Measurements from ENCODE around the gene PRKAG3. TPM values are rescaled to one million over a fixed set of nuclear protein-coding genes. Genes with fewer than 3 reads are reported as not detected.

Gene PRKAG3
- total RNA-seq (2014; rRNA removed; shearing (Covaris generic)), result not detected in 2 replicates

- no peak for DNase-seq (ENCODE audit: low read depth)
Measured at GRCh38 chr2:218831378-218831990, at the start of gene PRKAG3. Gene PRKAG3, minus strand, starts transcription at chr2:218831803.

GRCh38 chr2:218880859-218881594 is 49.4 kb upstream of the PRKAG3 start:
- no peak for DNase-seq (ENCODE audit: low read depth)

- DNase-seq (ENCODE audit: low read depth), result no peak
Measured at GRCh38 chr2:218880102-218880858, 48.7 kb upstream of the PRKAG3 start, which contains the start of gene WNT10A. Gene WNT10A, plus strand, starts transcription at chr2:218880852. Its CDS starts 144 bp downstream, at chr2:218880996.

- DNase-seq (ENCODE audit: low read depth), result no peak
Measured at GRCh38 chr2:218879776-218880101, 48.1 kb upstream of the PRKAG3 start.

- no peak for DNase-seq (ENCODE audit: low read depth)
Measured at GRCh38 chr2:218878926-218879761, 47.5 kb upstream of the PRKAG3 start.

GRCh38 chr2:218878486-218878885 is 46.9 kb upstream of the PRKAG3 start:
- DNase-seq (ENCODE audit: low read depth), result no peak

GRCh38 chr2:218877891-218878290 is 46.3 kb upstream of the PRKAG3 start:
- DNase-seq (ENCODE audit: low read depth), result no peak

GRCh38 chr2:218877331-218877730 is 45.7 kb upstream of the PRKAG3 start:
- DNase-seq (ENCODE audit: low read depth), result no peak

- peak; percentile 73 for DNase-seq (ENCODE audit: low read depth)
Measured at GRCh38 chr2:218876562-218877219, 45.1 kb upstream of the PRKAG3 start.

GRCh38 chr2:218875692-218876246 is 44.2 kb upstream of the PRKAG3 start:
- no peak for DNase-seq (ENCODE audit: low read depth)

- DNase-seq (ENCODE audit: low read depth), result no peak
Measured at GRCh38 chr2:218873359-218874194, 42.0 kb upstream of the PRKAG3 start.

GRCh38 chr2:218872645-218873358 is 41.2 kb upstream of the PRKAG3 start:
- DNase-seq (ENCODE audit: low read depth), result no peak

- DNase-seq (ENCODE audit: low read depth), result no peak
Measured at GRCh38 chr2:218871345-218872302, 40.0 kb upstream of the PRKAG3 start.

- no peak for DNase-seq (ENCODE audit: low read depth)
Measured at GRCh38 chr2:218870984-218871344, 39.4 kb upstream of the PRKAG3 start.

GRCh38 chr2:218869064-218869463 is 37.5 kb upstream of the PRKAG3 start:
- DNase-seq (ENCODE audit: low read depth), result no peak

- DNase-seq (ENCODE audit: low read depth), result no peak
Measured at GRCh38 chr2:218867900-218868299, 36.3 kb upstream of the PRKAG3 start.

- no peak for DNase-seq (ENCODE audit: low read depth)
Measured at GRCh38 chr2:218865999-218866398, 34.4 kb upstream of the PRKAG3 start.

GRCh38 chr2:218865396-218865795 is 33.8 kb upstream of the PRKAG3 start:
- no peak for DNase-seq (ENCODE audit: low read depth)

All from M059J (cell line).